ENCODE data around the gene BAZ1A.

BAZ1A gene

GRCh38 chr14:34875031-34875922 lies at the start of gene BAZ1A:
BAZ1A (minus strand) TSS chr14:34875360; CDS start chr14:34874604, 756 bp downstream.
- DNase-seq (ENCODE audit: low spot score) = peak; percentile 59

GRCh38 chr14:34920339-34920738 lies 45.2 kb upstream of the BAZ1A start:
- DNase-seq (ENCODE audit: low spot score) = no peak

GRCh38 chr14:34913619-34914018 lies 38.5 kb upstream of the BAZ1A start:
- no peak for DNase-seq (ENCODE audit: low spot score)

GRCh38 chr14:34912966-34913365 lies 37.8 kb upstream of the BAZ1A start:
- DNase-seq (ENCODE audit: low spot score) = no peak

- DNase-seq (ENCODE audit: low spot score) = no peak
Measured at GRCh38 chr14:34912182-34912581, 37.0 kb upstream of the BAZ1A start.

GRCh38 chr14:34911209-34912150 lies 36.3 kb upstream of the BAZ1A start:
- DNase-seq (ENCODE audit: low spot score) = no peak

- no peak for DNase-seq (ENCODE audit: low spot score)
Measured at GRCh38 chr14:34906287-34906686, 31.1 kb upstream of the BAZ1A start.

- no peak for DNase-seq (ENCODE audit: low spot score)
Measured at GRCh38 chr14:34895277-34895676, 20.1 kb upstream of the BAZ1A start.

- DNase-seq (ENCODE audit: low spot score) = no peak
Measured at GRCh38 chr14:34890937-34891336, 15.8 kb upstream of the BAZ1A start.

GRCh38 chr14:34888186-34888585 lies 13.0 kb upstream of the BAZ1A start:
- DNase-seq (ENCODE audit: low spot score) = no peak

GRCh38 chr14:34883954-34884353 lies 8.8 kb upstream of the BAZ1A start:
- no peak for DNase-seq (ENCODE audit: low spot score)

GRCh38 chr14:34874386-34875030 lies 652 bp downstream of the BAZ1A start:
- DNase-seq (ENCODE audit: low spot score) = peak; percentile 32

- DNase-seq (ENCODE audit: low spot score) = peak; percentile 57
Measured at GRCh38 chr14:34873589-34874385, 1.4 kb downstream of the BAZ1A start.

- DNase-seq (ENCODE audit: low spot score) = peak; percentile 24
Measured at GRCh38 chr14:34872822-34873588, 2.2 kb downstream of the BAZ1A start.

- DNase-seq (ENCODE audit: low spot score) = no peak
Measured at GRCh38 chr14:34867199-34867598, 8.0 kb downstream of the BAZ1A start.

GRCh38 chr14:34865889-34866574 lies 9.1 kb downstream of the BAZ1A start:
- DNase-seq (ENCODE audit: low spot score) = no peak

GRCh38 chr14:34863844-34864243 lies 11.3 kb downstream of the BAZ1A start:
- DNase-seq (ENCODE audit: low spot score) = no peak

GRCh38 chr14:34858765-34859164 lies 16.4 kb downstream of the BAZ1A start:
- DNase-seq (ENCODE audit: low spot score) = no peak

GRCh38 chr14:34857689-34858449 lies 17.3 kb downstream of the BAZ1A start:
- no peak for DNase-seq (ENCODE audit: low spot score)
